HG02943 (cell line): ENCODE data around the gene GLIS2.

Experiments
- ATAC-seq: cut with Tn5 transposase; IDR thresholded peaks from one replicate; pipeline ENCODE4 v1.9.1; 2021; ENCODE audit warnings: mild to moderate bottlenecking, low read depth, moderate library complexity; ENCODE audit not compliant: unreplicated experiment

GLIS2 gene

GRCh38 chr16:4366016-4366415 is 50.1 kb downstream of the GLIS2 start:
- ATAC-seq: no peak

DNA sequence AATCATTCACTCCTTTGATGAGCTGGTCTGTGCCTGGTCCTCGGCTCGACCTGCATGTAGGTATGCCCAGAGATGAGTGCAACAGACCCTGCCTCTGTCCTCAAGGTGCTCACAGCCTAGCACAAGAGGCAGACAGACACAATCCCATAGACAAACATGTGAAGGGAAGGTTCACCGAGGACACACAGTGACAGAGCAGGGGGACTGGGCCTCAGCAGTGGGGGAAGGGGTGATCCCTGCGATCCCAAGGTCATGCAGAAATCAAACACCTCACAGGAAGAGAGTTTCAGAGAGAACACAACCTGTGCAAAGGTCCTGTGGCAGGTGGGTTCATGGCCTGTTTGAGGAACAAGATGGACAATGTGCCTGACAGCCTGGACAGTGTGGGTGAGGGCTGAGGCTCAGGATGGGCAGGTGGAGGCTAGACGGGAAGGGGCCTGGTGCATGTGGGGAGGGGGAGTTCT is 51.6 kb downstream of the GLIS2 start:
- ATAC-seq: no peak

GRCh38 chr16:4369007-4369733 is 53.3 kb downstream of the GLIS2 start:
- ATAC-seq: no peak

GRCh38 chr16:4370151-4370550 is 54.3 kb downstream of the GLIS2 start:
- ATAC-seq: no peak

GRCh38 chr16:4370570-4371356 is 54.9 kb downstream of the GLIS2 start:
- ATAC-seq: no peak

DNA sequence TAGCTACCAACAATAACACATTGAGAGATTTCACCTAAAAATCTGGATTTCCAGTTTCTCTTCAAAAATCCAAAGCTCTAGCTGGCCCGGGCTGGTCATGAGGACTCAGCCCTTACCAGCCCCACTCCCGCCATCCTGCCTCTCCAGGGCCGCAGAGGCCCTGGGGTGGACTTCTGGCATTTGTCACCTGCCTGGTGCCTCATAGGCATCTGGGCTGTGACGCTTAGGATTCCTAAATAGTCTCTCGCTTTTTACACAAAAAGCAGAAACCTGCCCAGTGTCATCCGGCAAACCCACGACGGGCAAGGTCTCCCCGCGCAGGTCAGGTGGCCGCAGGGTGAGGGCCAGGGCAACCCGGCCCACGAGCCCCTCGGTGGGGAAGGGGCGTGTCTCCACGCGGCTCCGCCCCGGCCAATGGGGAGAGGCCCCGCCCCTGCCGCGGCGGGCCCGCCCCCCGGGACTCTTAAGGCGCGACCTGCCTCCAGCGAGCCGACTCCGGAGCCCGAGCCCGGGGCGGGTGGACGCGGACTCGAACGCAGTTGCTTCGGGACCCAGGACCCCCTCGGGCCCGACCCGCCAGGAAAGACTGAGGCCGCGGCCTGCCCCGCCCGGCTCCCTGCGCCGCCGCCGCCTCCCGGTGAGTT is 55.6 kb downstream of the GLIS2 start, which contains the start of gene VASN:
TSS of gene VASN (plus strand) at position 492 of the 644 bp plus-strand sequence. CDS start 9,030 bp downstream, outside the sequence.
- no peak for ATAC-seq

DNA sequence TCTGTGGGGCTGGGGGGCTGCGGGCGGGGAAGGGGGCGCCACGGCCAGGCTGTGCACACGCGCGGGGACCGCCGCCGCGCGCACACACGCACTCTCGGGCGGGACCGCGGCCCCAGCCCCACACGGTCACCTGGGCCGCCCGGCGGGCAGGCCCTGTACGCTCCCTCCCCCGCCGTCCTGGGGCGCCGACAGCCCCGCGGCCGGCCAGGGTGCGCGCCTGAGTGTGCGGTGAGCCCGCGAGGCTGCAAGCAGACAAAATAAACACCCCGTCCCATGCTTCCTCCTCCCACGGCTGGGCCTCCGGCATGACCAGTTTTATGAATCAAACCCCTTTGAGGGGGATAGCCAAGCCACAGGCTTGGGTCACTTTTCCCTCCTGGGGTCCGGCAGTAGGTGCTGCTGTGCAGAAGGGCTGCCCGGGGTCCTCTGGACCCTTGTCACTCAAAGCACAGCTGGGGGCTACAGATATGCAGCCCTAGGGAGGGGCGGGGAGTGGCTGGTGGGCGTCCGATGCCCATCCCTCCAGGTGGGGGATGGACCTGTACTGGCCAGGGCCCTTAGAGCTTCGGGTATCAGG is 56.2 kb downstream of the GLIS2 start:
- ATAC-seq: no peak

- no peak for ATAC-seq
Measured at GRCh38 chr16:4372578-4373355, 56.9 kb downstream of the GLIS2 start.

DNA sequence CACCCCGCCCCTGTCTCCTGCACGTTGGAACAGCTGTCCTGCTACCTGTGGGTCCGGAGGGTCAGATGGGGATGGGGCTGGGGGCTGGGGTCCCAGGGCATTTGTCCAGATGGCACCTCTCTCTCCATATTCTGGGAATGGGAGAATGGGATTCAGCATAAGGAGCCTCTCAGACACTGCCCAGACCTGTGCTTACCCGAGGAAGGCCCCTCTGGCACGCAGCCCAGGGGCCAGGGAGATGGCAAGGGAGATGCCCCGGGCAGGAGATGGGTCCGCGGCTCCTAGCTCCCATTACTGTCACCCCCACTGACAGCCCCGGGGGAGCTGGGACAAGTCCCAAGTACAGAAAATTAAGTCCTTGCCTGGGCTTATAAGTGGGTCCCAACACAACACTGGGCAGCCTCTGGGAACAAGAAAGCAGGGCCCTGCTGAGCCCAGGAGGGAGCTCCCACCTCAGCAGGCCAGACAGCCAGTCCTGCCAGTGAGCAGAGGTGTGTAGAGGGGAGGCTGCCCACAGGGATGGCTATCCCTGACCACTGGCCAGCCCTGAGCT is 57.6 kb downstream of the GLIS2 start:
- no peak for ATAC-seq

DNA sequence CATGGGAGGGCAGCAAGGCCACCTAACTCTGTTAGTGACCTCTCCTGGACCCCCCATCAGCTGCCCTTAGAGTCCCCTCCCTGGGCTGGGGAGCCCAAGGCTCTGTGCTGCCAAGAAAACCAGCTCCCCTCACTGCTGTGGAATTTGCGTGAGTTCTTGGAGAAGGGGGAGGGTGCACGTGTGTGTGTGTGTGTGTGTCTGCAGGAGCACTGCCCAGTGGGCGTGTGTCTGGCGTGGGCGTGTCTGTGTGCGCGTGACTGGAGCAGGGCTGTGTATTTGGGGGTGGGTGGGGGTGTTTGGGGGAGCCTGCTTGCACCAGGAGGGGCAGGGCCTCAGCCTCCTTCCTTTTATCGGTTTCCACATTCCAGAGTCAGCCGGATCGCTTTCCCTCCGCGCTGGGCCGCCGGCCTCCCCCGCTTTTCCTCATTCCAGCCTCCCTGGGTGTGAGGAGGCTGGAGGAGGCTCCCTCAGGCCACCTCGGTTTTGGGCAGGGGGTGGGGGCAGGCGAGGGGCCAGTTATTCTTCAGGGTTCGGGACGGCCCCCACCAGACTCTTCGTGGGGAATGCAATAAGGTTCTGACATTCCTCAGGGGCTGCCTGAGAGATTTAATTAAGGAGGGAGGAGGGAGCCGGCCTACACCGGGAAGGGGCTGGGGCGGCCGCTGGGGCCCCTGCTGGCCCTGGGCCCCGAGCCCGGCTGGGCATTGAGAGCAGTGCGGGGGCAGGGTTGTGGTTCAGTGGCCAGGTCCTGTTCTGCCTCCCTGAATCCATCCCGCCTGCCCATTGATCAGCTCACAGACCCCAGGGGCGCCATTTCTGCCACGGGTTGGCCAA is 58.3 kb downstream of the GLIS2 start:
- no peak for ATAC-seq

GRCh38 chr16:4375717-4376116 is 59.9 kb downstream of the GLIS2 start:
- ATAC-seq: no peak

GRCh38 chr16:4376126-4376892 is 60.4 kb downstream of the GLIS2 start:
- ATAC-seq: no peak

GRCh38 chr16:4376893-4377572 is 61.2 kb downstream of the GLIS2 start:
- no peak for ATAC-seq

GRCh38 chr16:4377573-4378154 is 61.8 kb downstream of the GLIS2 start:
- ATAC-seq: no peak

- no peak for ATAC-seq
Measured at GRCh38 chr16:4378161-4378666, 62.3 kb downstream of the GLIS2 start.

DNA sequence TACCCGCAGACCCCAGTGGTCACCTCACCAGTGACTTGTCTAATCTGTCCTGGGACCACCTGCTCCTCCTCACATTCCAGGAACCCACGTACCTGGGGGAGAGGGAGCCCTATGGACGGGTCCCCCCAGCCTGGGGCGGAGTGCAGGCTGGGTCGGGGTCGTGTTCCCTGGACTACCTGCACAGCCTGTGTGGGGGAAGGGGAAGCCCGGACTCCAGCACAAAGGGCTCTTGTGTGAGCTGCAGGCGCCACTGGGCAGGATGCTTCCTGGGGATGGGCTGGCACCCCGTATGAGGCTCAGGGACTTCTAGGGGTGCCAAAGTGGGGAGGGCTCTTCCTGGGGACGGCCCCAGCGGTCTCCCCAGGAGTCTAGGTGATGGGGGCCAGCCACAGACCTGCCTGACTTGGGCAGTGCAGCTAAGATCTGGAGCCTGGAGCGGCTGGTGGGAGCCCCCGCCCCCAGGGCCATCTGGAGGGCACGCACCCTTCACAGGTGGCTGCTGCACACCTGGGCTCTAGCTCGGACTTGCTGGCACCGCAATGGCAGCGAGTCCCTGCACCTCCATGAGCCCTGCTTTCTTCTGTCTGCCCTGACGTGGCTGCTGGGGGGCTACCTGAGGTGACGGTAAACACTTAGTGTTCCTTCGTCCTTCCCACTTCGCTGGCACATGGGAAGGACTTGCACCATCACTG is 63.3 kb downstream of the GLIS2 start:
- no peak for ATAC-seq
